Measurements from ENCODE around the gene CTBP2. TPM values are rescaled to one million over a fixed set of nuclear protein-coding genes. Genes with fewer than 3 reads are reported as not detected.
A peak's percentile ranks its signal among the peaks of the same experiment; 100 is the strongest.

The CTBP2 gene
- total RNA-seq, 4 donors from 2014 or later, result 74.8 to 103 (median 79.2) TPM

GRCh38 chr10:125057158-125058001, 103.0 kb downstream of the CTBP2 start:
- peak overlapping the region; percentile 86 to 89 (median 88) for H3K27ac ChIP-seq
- WGBS, 2 donors (ENCODE audit: low coverage in 1 of 2), result 5% methylated on average over 4 to 12 of the region's 20 CpGs
- no peaks in the 10 kb centered on the region for H3K9me3 ChIP-seq
- TF ChIP-seq POLR2AphosphoS5 (IDR thresholded peaks at IDR 0.05) (peak; percentile 76), POLR2A (IDR thresholded peaks at IDR 0.05) (no peak)
- H3K4me3 ChIP-seq, result no peak overlapping the region
- peaks cover 15 to 98% (median 79%) of the 10 kb centered on the region in 3 donors for H3K4me1 ChIP-seq
- peak; percentile 75 for ATAC-seq
- H3K27me3 ChIP-seq, result no peaks in the 10 kb centered on the region
- H3K36me3 ChIP-seq, result no peaks in the 10 kb centered on the region

- H3K4me1 ChIP-seq, result peaks cover 15 to 96% (median 69%) of the 10 kb centered on the region in 3 donors
- WGBS, 2 donors (ENCODE audit: low coverage in 1 of 2), result 46 to 70% methylated on average over 2 to 7 of the region's 21 CpGs
- no peak overlapping the region for H3K4me3 ChIP-seq
- H3K27me3 ChIP-seq, result no peaks in the 10 kb centered on the region
- H3K27ac ChIP-seq, result peak overlapping the region; percentile 86 to 89 (median 88)
- ATAC-seq, result no peak
- no peak for TF ChIP-seq POLR2A (IDR thresholded peaks at IDR 0.05)
- TF ChIP-seq EP300 (IDR thresholded peaks at IDR 0.05), result no peak
- no peak for TF ChIP-seq POLR2AphosphoS5 (IDR thresholded peaks at IDR 0.05)
- TF ChIP-seq CTCF (IDR thresholded peaks at IDR 0.05), result no peak
- H3K36me3 ChIP-seq, result no peaks in the 10 kb centered on the region
- H3K9me3 ChIP-seq, result no peaks in the 10 kb centered on the region
These were observed 103.9 kb downstream of the CTBP2 start for GRCh38 chr10:125056161-125057132.

GRCh38 chr10:125055446-125055845, 104.9 kb downstream of the CTBP2 start:
- H3K27me3 ChIP-seq, result no peaks in the 10 kb centered on the region
- H3K4me1 ChIP-seq, result peaks cover 15 to 87% (median 61%) of the 10 kb centered on the region in 3 donors
- no peaks in the 10 kb centered on the region for H3K9me3 ChIP-seq
- TF ChIP-seq CTCF (IDR thresholded peaks at IDR 0.05) (no peak), POLR2A (IDR thresholded peaks at IDR 0.05) (no peak), EP300 (IDR thresholded peaks at IDR 0.05) (no peak), POLR2AphosphoS5 (IDR thresholded peaks at IDR 0.05) (no peak)
- H3K27ac ChIP-seq, result peak overlapping the region in 2 of 4 donors; percentile 88 to 89
- H3K4me3 ChIP-seq, result no peak overlapping the region
- 60 to 70% methylated on average over 2 to 3 of the region's 5 CpGs for WGBS, 2 donors (ENCODE audit: low coverage in 1 of 2)
- no peak for ATAC-seq
- H3K36me3 ChIP-seq, result no peaks in the 10 kb centered on the region

GRCh38 chr10:125054669-125055268, 105.6 kb downstream of the CTBP2 start:
- no peak for ATAC-seq
- H3K4me1 ChIP-seq, result peaks cover 15 to 87% (median 54%) of the 10 kb centered on the region in 3 donors
- TF ChIP-seq EP300 (IDR thresholded peaks at IDR 0.05), result no peak
- no peak for TF ChIP-seq CTCF (IDR thresholded peaks at IDR 0.05)
- TF ChIP-seq POLR2AphosphoS5 (IDR thresholded peaks at IDR 0.05), result no peak
- no peak for TF ChIP-seq POLR2A (IDR thresholded peaks at IDR 0.05)
- 57 to 86% methylated on average over 8 to 9 of the region's 9 CpGs for WGBS, 2 donors (ENCODE audit: low coverage in 1 of 2)
- no peaks in the 10 kb centered on the region for H3K36me3 ChIP-seq
- H3K27ac ChIP-seq, result peak overlapping the region in 2 of 4 donors; percentile 88 to 89
- no peaks in the 10 kb centered on the region for H3K9me3 ChIP-seq
- H3K27me3 ChIP-seq, result no peaks in the 10 kb centered on the region
- no peak overlapping the region for H3K4me3 ChIP-seq

- TF ChIP-seq POLR2A (IDR thresholded peaks at IDR 0.05), result no peak
- no peak for TF ChIP-seq POLR2AphosphoS5 (IDR thresholded peaks at IDR 0.05)
- no peak for TF ChIP-seq CTCF (IDR thresholded peaks at IDR 0.05)
- TF ChIP-seq EP300 (IDR thresholded peaks at IDR 0.05), result no peak
- no peaks in the 10 kb centered on the region for H3K9me3 ChIP-seq
- H3K27ac ChIP-seq, result peak overlapping the region in 3 of 4 donors; percentile 29 to 88 (median 36)
- no peak for ATAC-seq
- no peaks in the 10 kb centered on the region for H3K36me3 ChIP-seq
- H3K4me3 ChIP-seq, result no peak overlapping the region
- H3K27me3 ChIP-seq, result no peaks in the 10 kb centered on the region
- WGBS, 2 donors (ENCODE audit: low coverage in 1 of 2), result no CpG with 5 or more reads among the region's 3 CpGs
- peaks cover 15 to 87% (median 54%) of the 10 kb centered on the region in 3 donors for H3K4me1 ChIP-seq
These were observed 106.1 kb downstream of the CTBP2 start for GRCh38 chr10:125054216-125054615.

All from gastroesophageal sphincter (tissue), 4 donors.